Parathyroid adenoma (tissue), 2 donors: ENCODE data around the gene GHSR.
A peak's percentile ranks its signal among the peaks of the same experiment; 100 is the strongest.

Source experiments
- H2AFZ ChIP-seq: fragments of 300-600 bp; sonication (generic); one replicate; pipeline ENCODE4 v1.7.0; 2017; ENCODE audit warnings: antibody characterized with exemption, mild to moderate bottlenecking
- H3K27ac ChIP-seq: fragments of 300-600 bp; sonication (generic); one replicate; pipeline ENCODE4 v1.7.0; 2017
- H3K27me3 ChIP-seq: fragments of 300-600 bp; sonication (generic); one replicate; pipeline ENCODE4 v1.7.0; 2017; ENCODE audit warnings: low read length; ENCODE audit not compliant: control insufficient read depth, insufficient read depth
- H3K36me3 ChIP-seq: fragments of 300-600 bp; sonication (generic); one replicate; pipeline ENCODE4 v1.7.0; 2017; ENCODE audit warnings: low read length; ENCODE audit not compliant: control insufficient read depth, insufficient read depth
- H3K4me1 ChIP-seq: fragments of 300-600 bp; sonication (generic); one replicate; pipeline ENCODE4 v1.7.0; 2017; ENCODE audit warnings: control low read depth
- H3K4me2 ChIP-seq: fragments of 300-600 bp; sonication (generic); one replicate; pipeline ENCODE4 v1.7.0; 2017; ENCODE audit warnings: low read length
- H3K4me3 ChIP-seq: fragments of 300-600 bp; sonication (generic); one replicate; pipeline ENCODE4 v1.7.0; 2017; ENCODE audit warnings: low read depth, low read length
- H3K79me2 ChIP-seq: fragments of 300-600 bp; sonication (generic); one replicate; pipeline ENCODE4 v1.7.0; 2017; ENCODE audit warnings: control low read depth
- H3K9ac ChIP-seq: fragments of 300-600 bp; sonication (generic); one replicate; pipeline ENCODE4 v1.7.0; 2017; ENCODE audit warnings: mild to moderate bottlenecking
- H3K9me3 ChIP-seq: fragments of 300-600 bp; sonication (generic); one replicate; pipeline ENCODE4 v1.7.0; 2017; ENCODE audit warnings: low read length; ENCODE audit not compliant: control insufficient read depth
- TF ChIP-seq, protein P1 (sequence below): fragments of 300-600 bp; sonication (generic); IDR thresholded peaks from one replicate; pipeline ENCODE4 v1.7.0; 2017; ENCODE audit warnings: antibody characterized with exemption, mild to moderate bottlenecking
- donor health status: primary hyperparathyroidism.

Gene GHSR

GRCh38 chr3:172449466-172450149 is 1.4 kb upstream of the GHSR start:
- no peak overlapping the region for H3K4me3 ChIP-seq
- H3K36me3 ChIP-seq = no peaks in the 10 kb centered on the region

DNA sequence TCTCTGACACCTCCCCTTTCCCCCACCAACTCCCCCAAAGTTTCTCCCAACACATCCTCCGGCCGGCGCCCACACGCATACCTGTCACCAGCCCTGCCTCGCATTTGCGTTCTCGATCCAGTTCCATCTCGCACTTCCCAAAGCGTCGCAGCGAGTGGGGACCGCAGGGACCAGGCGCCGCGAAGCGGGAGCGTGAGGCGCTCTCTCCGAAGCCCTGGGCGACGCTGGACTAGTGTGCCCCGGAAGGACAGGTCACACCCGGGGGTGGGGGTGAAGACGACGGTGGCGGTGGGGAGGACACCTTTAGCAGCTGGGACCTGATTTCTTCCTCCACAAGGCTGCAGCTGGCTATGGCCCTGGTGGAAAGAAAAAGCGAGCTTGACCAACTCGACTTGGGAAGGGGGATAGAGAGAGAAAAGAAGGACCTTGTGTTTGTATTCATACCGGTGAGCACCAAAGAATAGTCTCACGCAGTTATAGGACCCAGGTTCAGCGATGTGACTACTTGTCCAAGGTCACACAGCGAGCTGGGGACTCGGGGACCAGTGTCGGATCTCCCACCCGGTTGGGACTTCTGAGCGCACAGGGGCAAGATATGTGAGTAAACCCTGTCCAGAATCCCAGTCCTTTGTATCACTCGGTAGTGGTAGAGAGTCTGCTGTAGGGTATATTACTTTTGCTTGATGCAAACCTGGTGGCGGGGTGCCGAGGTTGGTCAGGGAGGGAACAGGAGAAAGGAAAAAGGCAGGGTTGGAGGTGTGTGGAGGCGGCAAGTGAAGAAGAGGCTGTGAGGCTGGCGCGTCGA is 607 bp upstream of the GHSR start:
- Histone ChIP-seq H3K27ac (no peak overlapping the region), H2AFZ (no peak overlapping the region), H3K79me2 (no peaks in the 10 kb centered on the region), H3K9ac (no peak overlapping the region), H3K4me3 (no peak overlapping the region), H3K9me3 (no peaks in the 10 kb centered on the region), H3K36me3 (no peaks in the 10 kb centered on the region), H3K4me1 (no peaks in the 10 kb centered on the region), H3K27me3 (peaks cover 4% of the 10 kb centered on the region), H3K4me2 (no peak overlapping the region)
- TF ChIP-seq, protein P1, sequence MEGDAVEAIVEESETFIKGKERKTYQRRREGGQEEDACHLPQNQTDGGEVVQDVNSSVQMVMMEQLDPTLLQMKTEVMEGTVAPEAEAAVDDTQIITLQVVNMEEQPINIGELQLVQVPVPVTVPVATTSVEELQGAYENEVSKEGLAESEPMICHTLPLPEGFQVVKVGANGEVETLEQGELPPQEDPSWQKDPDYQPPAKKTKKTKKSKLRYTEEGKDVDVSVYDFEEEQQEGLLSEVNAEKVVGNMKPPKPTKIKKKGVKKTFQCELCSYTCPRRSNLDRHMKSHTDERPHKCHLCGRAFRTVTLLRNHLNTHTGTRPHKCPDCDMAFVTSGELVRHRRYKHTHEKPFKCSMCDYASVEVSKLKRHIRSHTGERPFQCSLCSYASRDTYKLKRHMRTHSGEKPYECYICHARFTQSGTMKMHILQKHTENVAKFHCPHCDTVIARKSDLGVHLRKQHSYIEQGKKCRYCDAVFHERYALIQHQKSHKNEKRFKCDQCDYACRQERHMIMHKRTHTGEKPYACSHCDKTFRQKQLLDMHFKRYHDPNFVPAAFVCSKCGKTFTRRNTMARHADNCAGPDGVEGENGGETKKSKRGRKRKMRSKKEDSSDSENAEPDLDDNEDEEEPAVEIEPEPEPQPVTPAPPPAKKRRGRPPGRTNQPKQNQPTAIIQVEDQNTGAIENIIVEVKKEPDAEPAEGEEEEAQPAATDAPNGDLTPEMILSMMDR = no peak

More at GRCh38 chr3:172449466-172450149, 1.4 kb upstream of the GHSR start:
- H3K27me3 ChIP-seq = peaks cover 4% of the 10 kb centered on the region
- TF ChIP-seq, protein P1 = no peak
- no peaks in the 10 kb centered on the region for H3K9me3 ChIP-seq
- no peaks in the 10 kb centered on the region for H3K79me2 ChIP-seq
- no peaks in the 10 kb centered on the region for H3K4me1 ChIP-seq
- H3K27ac ChIP-seq = no peak overlapping the region
- no peak overlapping the region for H3K9ac ChIP-seq
- H2AFZ ChIP-seq = peak overlapping the region; percentile 11
- peak overlapping the region; percentile 45 for H3K4me2 ChIP-seq

DNA sequence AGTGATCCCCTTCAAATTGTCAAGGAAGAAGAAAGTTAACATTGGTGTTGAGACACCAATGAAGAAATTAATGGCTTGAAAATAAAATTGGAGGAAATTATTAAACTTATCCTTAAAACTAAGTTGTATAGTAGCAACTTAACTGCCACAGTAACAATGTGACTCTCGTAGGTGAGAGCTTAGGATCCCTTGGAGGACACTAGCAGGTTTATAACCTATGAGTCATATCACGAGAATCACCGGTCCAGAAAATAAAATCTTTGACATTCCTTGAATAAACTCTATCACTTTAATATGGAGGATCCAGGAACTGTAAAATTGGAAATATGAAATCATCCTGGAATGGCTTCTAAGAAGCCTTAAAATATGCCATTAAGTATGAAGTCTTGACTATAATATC is 2.1 kb downstream of the GHSR start:
- Histone ChIP-seq H3K4me3 (no peak overlapping the region), H3K36me3 (no peaks in the 10 kb centered on the region), H2AFZ (no peak overlapping the region), H3K27ac (no peak overlapping the region), H3K9ac (no peak overlapping the region), H3K4me1 (no peaks in the 10 kb centered on the region), H3K9me3 (no peaks in the 10 kb centered on the region), H3K79me2 (no peaks in the 10 kb centered on the region), H3K4me2 (no peak overlapping the region), H3K27me3 (peaks cover 4% of the 10 kb centered on the region)
- TF ChIP-seq, protein P1 = no peak

DNA sequence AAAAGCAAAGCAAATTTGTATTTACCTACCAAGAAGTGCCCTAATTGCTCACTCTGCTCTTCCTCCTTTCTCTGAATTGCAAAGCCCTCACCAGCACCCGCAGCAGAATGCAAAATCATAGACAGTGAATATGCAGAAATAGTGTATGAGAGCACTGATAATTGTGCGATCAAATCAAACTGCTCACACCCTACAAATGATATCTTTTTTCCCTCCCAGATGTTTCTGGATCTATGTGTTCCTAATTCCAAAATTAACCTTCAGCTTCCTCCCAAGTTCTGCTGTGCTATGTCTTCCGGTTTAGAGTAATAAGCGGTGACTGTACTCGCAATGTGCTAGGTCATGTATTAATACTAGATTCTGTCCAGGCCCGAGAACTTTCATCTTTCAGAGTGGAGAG is 3.4 kb downstream of the GHSR start:
- H3K9ac ChIP-seq = no peak overlapping the region
- H3K27ac ChIP-seq = no peak overlapping the region
- H3K79me2 ChIP-seq = no peaks in the 10 kb centered on the region
- H3K27me3 ChIP-seq = peaks cover under 1% of the 10 kb centered on the region
- H3K4me3 ChIP-seq = no peak overlapping the region
- no peaks in the 10 kb centered on the region for H3K36me3 ChIP-seq
- H3K9me3 ChIP-seq = no peaks in the 10 kb centered on the region
- no peak overlapping the region for H2AFZ ChIP-seq
- TF ChIP-seq, protein P1 = no peak
- H3K4me2 ChIP-seq = no peak overlapping the region
- H3K4me1 ChIP-seq = no peaks in the 10 kb centered on the region
